ENCODE results near the gene GOLGA6L2. TPM values are rescaled to one million over a fixed set of nuclear protein-coding genes. Genes with fewer than 3 reads are reported as not detected.

The GOLGA6L2 gene
- total RNA-seq, 1 donor from 2014 or later = not detected

DNA sequence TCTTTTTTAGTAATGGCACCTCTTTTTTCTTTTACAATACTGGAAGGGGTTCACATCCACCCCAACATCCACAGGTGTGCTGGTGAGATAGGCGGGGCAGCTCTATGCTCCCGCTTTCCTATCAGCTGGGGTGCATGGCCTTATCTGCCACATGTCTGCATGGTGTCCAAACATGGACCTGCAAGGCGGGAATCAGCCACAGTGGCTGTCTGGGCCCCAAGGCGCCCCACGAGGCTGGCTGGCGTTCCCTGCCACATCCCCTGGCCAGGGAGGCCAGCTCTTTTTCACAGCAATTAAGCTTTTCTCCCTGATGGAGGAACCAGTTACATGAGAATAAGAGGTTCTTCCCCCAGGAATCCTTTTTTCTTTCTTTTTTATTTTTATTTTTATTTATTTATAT, 30.9 kb upstream of the GOLGA6L2 start:
- no peak overlapping the region for H3K27ac Mint-ChIP-seq (ENCODE audit: unreplicated experiment)
- peaks cover 5% of the 10 kb centered on the region for H3K9me3 Mint-ChIP-seq (ENCODE audit: unreplicated experiment)
- no peak for DNase-seq (ENCODE audit: extremely low spot score, unreplicated experiment)
- TF ChIP-seq, protein P1, sequence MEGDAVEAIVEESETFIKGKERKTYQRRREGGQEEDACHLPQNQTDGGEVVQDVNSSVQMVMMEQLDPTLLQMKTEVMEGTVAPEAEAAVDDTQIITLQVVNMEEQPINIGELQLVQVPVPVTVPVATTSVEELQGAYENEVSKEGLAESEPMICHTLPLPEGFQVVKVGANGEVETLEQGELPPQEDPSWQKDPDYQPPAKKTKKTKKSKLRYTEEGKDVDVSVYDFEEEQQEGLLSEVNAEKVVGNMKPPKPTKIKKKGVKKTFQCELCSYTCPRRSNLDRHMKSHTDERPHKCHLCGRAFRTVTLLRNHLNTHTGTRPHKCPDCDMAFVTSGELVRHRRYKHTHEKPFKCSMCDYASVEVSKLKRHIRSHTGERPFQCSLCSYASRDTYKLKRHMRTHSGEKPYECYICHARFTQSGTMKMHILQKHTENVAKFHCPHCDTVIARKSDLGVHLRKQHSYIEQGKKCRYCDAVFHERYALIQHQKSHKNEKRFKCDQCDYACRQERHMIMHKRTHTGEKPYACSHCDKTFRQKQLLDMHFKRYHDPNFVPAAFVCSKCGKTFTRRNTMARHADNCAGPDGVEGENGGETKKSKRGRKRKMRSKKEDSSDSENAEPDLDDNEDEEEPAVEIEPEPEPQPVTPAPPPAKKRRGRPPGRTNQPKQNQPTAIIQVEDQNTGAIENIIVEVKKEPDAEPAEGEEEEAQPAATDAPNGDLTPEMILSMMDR (IDR thresholded peaks at IDR 0.05) = no peak
- H3K36me3 Mint-ChIP-seq (ENCODE audit: unreplicated experiment) = no peaks in the 10 kb centered on the region
- no peak overlapping the region for H3K4me3 Mint-ChIP-seq (ENCODE audit: unreplicated experiment)
- no peaks in the 10 kb centered on the region for H3K4me1 Mint-ChIP-seq (ENCODE audit: unreplicated experiment)
- no peaks in the 10 kb centered on the region for H3K27me3 Mint-ChIP-seq (ENCODE audit: unreplicated experiment)

DNA sequence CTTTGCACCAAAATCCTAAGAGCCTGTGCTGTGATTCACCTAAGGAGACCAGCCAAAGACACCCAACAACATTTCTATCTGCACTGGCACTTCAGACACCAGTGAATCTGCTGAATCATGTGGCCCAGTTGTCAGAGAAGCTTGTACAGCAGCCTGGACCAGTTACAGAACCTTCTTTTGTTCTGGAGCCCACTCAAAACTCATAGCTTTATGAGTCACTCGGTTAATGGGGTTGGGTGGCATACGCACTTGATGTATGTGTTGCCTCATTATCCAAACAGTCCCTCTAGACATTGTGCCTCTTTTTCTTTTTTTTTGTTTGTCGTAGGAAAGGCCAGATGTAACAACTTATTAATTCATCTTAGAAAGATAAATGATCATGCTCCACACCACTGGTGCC, 25.6 kb upstream of the GOLGA6L2 start:
- H3K4me1 Mint-ChIP-seq (ENCODE audit: unreplicated experiment) = no peaks in the 10 kb centered on the region
- no peak overlapping the region for H3K4me3 Mint-ChIP-seq (ENCODE audit: unreplicated experiment)
- no peaks in the 10 kb centered on the region for H3K9me3 Mint-ChIP-seq (ENCODE audit: unreplicated experiment)
- no peak for DNase-seq (ENCODE audit: extremely low spot score, unreplicated experiment)
- H3K36me3 Mint-ChIP-seq (ENCODE audit: unreplicated experiment) = no peaks in the 10 kb centered on the region
- H3K27me3 Mint-ChIP-seq (ENCODE audit: unreplicated experiment) = no peaks in the 10 kb centered on the region
- TF ChIP-seq, protein P1 (IDR thresholded peaks at IDR 0.05) = no peak
- H3K27ac Mint-ChIP-seq (ENCODE audit: unreplicated experiment) = no peak overlapping the region

DNA sequence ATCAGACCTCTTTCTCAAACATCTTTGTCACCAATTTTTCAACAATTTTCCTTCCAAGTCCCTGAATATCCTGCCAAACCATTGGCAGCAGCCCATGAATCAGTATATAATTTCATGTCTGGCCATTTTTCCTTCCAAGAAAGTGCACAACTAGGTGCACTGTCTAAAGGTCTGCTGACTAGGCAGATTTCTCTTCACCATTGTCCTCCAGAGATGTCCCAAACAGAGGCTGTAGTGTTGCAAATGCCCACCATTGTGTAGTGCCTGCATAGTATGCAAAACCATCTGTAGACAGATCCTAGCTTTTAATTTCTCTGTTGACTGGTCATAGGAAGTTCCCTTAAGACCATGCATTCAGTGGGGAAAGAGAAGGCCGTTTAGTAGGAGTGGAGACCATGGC, 25.0 kb upstream of the GOLGA6L2 start:
- Mint-ChIP-seq H3K27ac (ENCODE audit: unreplicated experiment) (no peak overlapping the region), H3K36me3 (ENCODE audit: unreplicated experiment) (no peaks in the 10 kb centered on the region), H3K27me3 (ENCODE audit: unreplicated experiment) (no peaks in the 10 kb centered on the region), H3K4me3 (ENCODE audit: unreplicated experiment) (no peak overlapping the region), H3K9me3 (ENCODE audit: unreplicated experiment) (no peaks in the 10 kb centered on the region), H3K4me1 (ENCODE audit: unreplicated experiment) (no peaks in the 10 kb centered on the region)
- DNase-seq (ENCODE audit: extremely low spot score, unreplicated experiment) = no peak
- TF ChIP-seq, protein P1 (IDR thresholded peaks at IDR 0.05) = no peak

DNA sequence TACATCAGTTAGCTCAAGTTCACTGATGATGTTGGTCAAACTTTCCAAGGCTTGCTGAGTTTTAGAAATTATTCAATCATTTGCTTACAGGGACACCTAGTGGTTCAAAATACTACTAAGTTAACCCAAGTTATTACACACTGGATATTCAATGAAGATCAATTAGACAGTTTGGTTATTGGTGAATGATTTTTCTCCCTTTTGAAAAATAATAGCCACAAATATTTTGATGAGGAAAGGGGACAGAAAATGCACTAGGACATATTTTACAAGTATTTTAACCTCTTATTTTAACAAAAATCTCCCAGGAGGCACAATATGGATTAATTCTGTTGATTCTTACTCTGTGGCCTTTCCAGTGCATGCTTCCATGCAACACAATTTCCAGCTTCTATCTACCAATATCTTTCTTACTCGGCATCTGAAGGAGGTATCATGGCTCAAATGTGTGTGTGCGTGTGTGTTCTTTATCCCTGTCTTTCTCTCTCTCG, 20.1 kb upstream of the GOLGA6L2 start:
- H3K4me3 Mint-ChIP-seq (ENCODE audit: unreplicated experiment) = no peak overlapping the region
- TF ChIP-seq, protein P1 (IDR thresholded peaks at IDR 0.05) = peak; percentile 44
- no peaks in the 10 kb centered on the region for H3K4me1 Mint-ChIP-seq (ENCODE audit: unreplicated experiment)
- DNase-seq (ENCODE audit: extremely low spot score, unreplicated experiment) = no peak
- no peaks in the 10 kb centered on the region for H3K27me3 Mint-ChIP-seq (ENCODE audit: unreplicated experiment)
- H3K27ac Mint-ChIP-seq (ENCODE audit: unreplicated experiment) = no peak overlapping the region
- no peaks in the 10 kb centered on the region for H3K9me3 Mint-ChIP-seq (ENCODE audit: unreplicated experiment)
- H3K36me3 Mint-ChIP-seq (ENCODE audit: unreplicated experiment) = no peaks in the 10 kb centered on the region

DNA sequence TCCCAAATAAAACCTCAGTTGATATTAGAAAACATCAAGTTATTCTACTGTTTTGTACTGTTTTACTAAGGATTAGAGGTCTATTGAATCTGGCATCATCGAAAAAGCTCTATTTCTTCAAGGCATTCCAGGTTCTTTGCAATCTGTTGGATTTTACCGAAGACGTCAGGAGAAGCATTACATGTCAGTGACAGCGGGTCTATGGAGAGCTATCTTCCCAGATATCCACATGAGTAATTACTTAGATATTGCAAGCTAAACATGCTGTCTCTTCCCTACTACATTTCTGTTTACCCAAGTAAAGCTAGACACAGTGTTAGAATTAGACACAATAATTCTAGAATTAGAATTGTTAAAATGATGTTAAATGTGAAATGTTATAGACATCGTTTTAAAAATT, 10.8 kb upstream of the GOLGA6L2 start:
- Mint-ChIP-seq H3K4me3 (ENCODE audit: unreplicated experiment) (no peak overlapping the region), H3K9me3 (ENCODE audit: unreplicated experiment) (no peaks in the 10 kb centered on the region), H3K27ac (ENCODE audit: unreplicated experiment) (no peak overlapping the region), H3K27me3 (ENCODE audit: unreplicated experiment) (no peaks in the 10 kb centered on the region), H3K4me1 (ENCODE audit: unreplicated experiment) (no peaks in the 10 kb centered on the region), H3K36me3 (ENCODE audit: unreplicated experiment) (no peaks in the 10 kb centered on the region)
- TF ChIP-seq, protein P1 (IDR thresholded peaks at IDR 0.05) = no peak
- no peak for DNase-seq (ENCODE audit: extremely low spot score, unreplicated experiment)
